Measurements from ENCODE around the gene SELENOF. TPM values are rescaled to one million over a fixed set of nuclear protein-coding genes. Genes with fewer than 3 reads are reported as not detected.

The SELENOF gene
- total and polyA plus RNA-seq, 2 of the 13 experiments (the other 11 are each of a cell fraction or from before 2014, with no cell fraction given) = 133 to 163 TPM

GRCh38 chr1:86912281-86912900, 1.5 kb downstream of the SELENOF start:
- H3K36me3 ChIP-seq (replicated peaks in 1 of 2; ENCODE audit: control insufficient read depth in 1 of 2, insufficient read depth in 2 of 2, low read length in 2 of 2) = peaks cover 0 to 9% of the 10 kb centered on the region in 2 experiments; a peak in 4 of 5 replicates
- WGBS (ENCODE audit: low lambda C conversion rate) = 21% methylated on average over 6 of the region's 6 CpGs
- POLR2A ChIA-PET = interaction anchor here (1.4 to 4.6 kb wide), 2 partner anchors 21 to 208 kb away, joined by 4 to 65 read pairs; partner anchors contain the start of gene SH3GLB1
- H3K79me2 ChIP-seq (ENCODE audit: insufficient read depth, low read length) = peaks cover 94% of the 10 kb centered on the region
- peaks cover 0 to 5% of the 10 kb centered on the region in 2 experiments; a peak in 2 of 5 replicates for H3K27me3 ChIP-seq (ENCODE audit: control insufficient read depth in 1 of 2, insufficient read depth in 2 of 2, low read length in 2 of 2)
- CTCF ChIA-PET (ENCODE audit: low intra/inter-chr PET ratio, low total read pairs) = no interaction called here
- ATAC-seq (no peak), DNase-seq (ENCODE audit: low spot score) (peak; percentile 33), FAIRE-seq (peak; percentile 63)
- intact Hi-C loops (cut with micrococcal nuclease; ENCODE audit: unreplicated experiment) (loop anchor here (10.0 kb wide), 2 partner anchors 172 to 208 kb away; partner anchors contain the start of gene SH3GLB1), in situ Hi-C loops (cut with HindIII; ENCODE audit: extremely low pct_ligation_motif_present, low pct_unique_long_range_greater_than_20kb) (loop anchor here (10.0 kb wide), 1 partner anchor 138 kb away; no protein-coding TSS in a partner anchor)
- H3K4me2 ChIP-seq (ENCODE audit: low read depth, low read length) = peak overlapping the region; percentile 90
- peak overlapping the region; percentile 87 for H3K27ac ChIP-seq (ENCODE audit: extremely low read length, insufficient read depth, low read length)
- no peaks in the 10 kb centered on the region for H3K9me3 ChIP-seq (ENCODE audit: low read length)
- TF ChIP-seq ZMYM4 (CRISPR knock-in tag; IDR thresholded peaks at IDR 0.05) (peak; percentile 40; the same call in 1 of the 2 replicates), ZBTB7B (CRISPR knock-in tag; IDR thresholded peaks at IDR 0.05) (no peak), CCDC6 (CRISPR knock-in tag; IDR thresholded peaks at IDR 0.05) (0 out of 2 replicates have a peak, but pooled peaks have one; percentile 15), ZNF878 (CRISPR knock-in tag; IDR thresholded peaks at IDR 0.05) (0 out of 2 replicates have a peak, but pooled peaks have one; percentile 39), ZNF382 (CRISPR knock-in tag; IDR thresholded peaks at IDR 0.05; ENCODE audit: borderline replicate concordance) (no peak), SAP130 (CRISPR knock-in tag; IDR thresholded peaks at IDR 0.05; ENCODE audit: low read depth) (peak; percentile 40), ZBTB42 (CRISPR knock-in tag; IDR thresholded peaks at IDR 0.05) (no peak), MATR3 (CRISPR knock-in tag; IDR thresholded peaks at IDR 0.05) (no peak), ZNF232 (CRISPR knock-in tag; IDR thresholded peaks at IDR 0.05; ENCODE audit: borderline replicate concordance) (no peak), ARID4A (CRISPR knock-in tag; IDR thresholded peaks at IDR 0.05; ENCODE audit: borderline replicate concordance) (0 out of 2 replicates have a peak, but pooled peaks have one; percentile 14), ZNF335 (CRISPR knock-in tag; IDR thresholded peaks at IDR 0.05) (0 out of 2 replicates have a peak, but pooled peaks have one; percentile 65)
- H2AFZ ChIP-seq (ENCODE audit: low read length) = no peak overlapping the region
- no TSS peak for BruUV-seq (replicated peaks)
- H4K20me1 ChIP-seq (ENCODE audit: insufficient read depth, low read length) = peaks cover 25% of the 10 kb centered on the region
- peaks cover 52% of the 10 kb centered on the region for H3K4me1 ChIP-seq (ENCODE audit: insufficient read depth, low read length)
- H3K4me3 ChIP-seq (replicated peaks in 1 of 3; ENCODE audit: insufficient read depth in 1 of 3, low read depth in 2 of 3, low read length in 3 of 3) = peak overlapping the region; percentile 96 to 99 (median 96)
- H3K9ac ChIP-seq (ENCODE audit: insufficient read depth, low read depth, low read length) = peak overlapping the region; percentile 99
